GM12873 (cell line): ENCODE measurements around the gene LRRC74B.

Experiments used
- TF ChIP-seq, protein P1 (sequence below): IDR thresholded peaks from 2 replicates; pipeline ENCODE4 v1.5.1; 2012; ENCODE audit warnings: low read depth, mild to moderate bottlenecking, moderate library complexity, low read length, control low read depth; ENCODE audit not compliant: insufficient read depth; ENCODE audit errors: missing control alignments

The LRRC74B gene

DNA sequence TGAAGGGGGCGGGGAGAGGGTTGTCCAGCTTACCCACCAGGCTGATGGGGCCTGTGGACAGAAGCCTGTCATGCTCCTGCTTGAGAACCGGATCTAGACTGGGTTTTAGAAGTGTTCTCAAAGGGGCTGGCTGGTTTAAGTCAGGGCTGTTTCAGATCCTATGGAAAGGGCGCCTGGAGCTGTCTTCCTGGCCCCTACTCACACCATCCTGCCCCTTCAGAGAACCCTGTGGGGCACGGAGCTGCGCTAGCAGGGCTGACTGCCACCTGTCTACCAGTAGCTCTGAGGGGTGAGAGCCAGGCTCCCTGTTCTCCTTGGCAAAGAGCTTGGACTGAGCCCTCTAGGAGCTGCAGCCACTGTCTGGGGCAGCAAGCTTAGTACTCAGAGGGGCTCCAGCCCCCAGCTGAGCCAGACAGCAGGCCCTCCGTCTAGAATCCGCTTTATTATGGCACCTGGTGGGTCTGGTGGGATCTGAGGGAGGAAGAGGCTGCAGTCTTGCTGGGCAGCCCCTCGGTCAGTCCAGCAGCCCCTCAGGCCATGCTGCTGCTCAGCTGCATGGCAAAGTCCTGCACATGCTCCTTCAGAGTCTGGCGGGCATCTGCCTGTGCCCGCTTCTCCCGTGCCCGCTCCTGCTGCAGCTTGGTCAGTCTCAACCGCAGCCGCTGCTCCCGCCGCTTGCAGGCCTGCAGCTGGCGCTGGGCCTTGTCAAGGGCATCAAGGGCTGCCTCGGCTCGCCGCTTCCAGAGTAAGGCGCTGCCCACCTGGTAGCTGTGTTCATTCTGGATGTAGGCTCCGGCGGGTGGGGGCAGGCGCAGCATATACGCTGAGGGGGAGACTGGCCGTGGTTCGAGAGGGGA lies 46.2 kb upstream of the LRRC74B start:
- TF ChIP-seq, protein P1, sequence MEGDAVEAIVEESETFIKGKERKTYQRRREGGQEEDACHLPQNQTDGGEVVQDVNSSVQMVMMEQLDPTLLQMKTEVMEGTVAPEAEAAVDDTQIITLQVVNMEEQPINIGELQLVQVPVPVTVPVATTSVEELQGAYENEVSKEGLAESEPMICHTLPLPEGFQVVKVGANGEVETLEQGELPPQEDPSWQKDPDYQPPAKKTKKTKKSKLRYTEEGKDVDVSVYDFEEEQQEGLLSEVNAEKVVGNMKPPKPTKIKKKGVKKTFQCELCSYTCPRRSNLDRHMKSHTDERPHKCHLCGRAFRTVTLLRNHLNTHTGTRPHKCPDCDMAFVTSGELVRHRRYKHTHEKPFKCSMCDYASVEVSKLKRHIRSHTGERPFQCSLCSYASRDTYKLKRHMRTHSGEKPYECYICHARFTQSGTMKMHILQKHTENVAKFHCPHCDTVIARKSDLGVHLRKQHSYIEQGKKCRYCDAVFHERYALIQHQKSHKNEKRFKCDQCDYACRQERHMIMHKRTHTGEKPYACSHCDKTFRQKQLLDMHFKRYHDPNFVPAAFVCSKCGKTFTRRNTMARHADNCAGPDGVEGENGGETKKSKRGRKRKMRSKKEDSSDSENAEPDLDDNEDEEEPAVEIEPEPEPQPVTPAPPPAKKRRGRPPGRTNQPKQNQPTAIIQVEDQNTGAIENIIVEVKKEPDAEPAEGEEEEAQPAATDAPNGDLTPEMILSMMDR = no peak

DNA sequence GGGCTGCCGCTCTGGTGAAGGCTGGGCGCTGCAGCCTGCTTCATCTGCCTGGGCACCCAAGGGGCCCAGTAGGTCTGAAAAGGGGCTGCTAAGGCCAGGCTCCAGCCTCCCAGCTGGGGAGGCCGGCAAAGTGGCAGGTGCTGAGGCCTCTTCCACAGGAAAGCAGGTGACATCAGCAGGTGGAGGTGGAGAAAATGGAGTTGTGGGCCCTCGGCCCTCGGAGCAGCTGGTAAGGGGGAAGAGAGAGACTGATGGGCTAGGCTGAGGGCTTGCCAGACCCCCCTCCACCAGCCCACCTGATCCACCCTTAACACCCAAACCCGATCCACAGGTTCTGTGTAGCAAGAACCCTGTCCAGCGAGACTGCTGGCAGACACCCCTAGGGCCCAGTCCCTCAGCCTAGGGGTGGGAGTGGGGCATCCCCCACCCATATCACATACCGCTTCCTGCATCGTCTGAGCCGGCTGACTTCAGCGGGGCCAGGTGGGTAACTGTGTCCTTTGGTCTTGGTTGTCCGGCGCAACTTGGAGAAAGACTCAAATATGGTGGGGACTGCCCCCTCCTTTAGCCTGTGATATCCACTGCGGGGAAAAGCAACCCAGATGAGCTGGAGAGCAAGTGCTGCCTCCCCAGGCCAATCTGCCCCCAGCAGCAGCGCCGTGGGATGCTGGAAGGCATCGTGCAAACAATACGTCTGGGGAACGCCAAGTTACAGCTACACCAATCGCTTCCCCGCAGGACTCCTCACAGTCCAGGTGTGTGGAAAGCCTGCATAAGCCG lies 45.3 kb upstream of the LRRC74B start:
- TF ChIP-seq, protein P1 = no peak

DNA sequence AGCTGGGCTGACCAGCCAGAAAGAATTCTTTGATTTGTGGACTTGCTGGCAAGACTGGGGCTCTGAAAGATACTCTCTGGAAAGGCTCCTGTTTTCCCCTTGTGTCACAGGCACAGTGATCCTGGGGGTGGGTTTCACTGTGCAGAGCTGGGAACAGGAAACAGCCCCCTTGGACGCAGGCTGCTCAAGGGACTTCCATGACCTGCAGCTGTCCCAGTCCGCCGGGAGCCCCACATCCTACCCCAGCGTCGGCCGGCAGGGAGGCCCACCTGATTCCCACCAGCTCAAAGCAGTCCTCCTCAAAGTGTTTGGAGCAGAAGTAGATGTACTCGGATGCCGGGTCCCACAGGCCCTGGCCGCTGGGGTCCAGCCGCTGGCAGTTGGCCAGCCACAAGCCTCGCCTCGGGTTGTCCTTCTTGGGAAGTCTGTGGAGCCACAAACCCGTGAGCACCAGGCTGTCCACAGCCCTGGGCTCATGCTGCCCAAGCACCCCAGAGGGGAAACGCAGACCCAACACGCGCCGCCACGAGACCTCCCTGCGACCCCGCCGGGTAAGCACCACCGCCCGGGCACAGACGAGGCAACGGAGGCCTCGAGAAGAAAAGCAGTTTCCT lies 44.7 kb upstream of the LRRC74B start:
- TF ChIP-seq, protein P1 = no peak

DNA sequence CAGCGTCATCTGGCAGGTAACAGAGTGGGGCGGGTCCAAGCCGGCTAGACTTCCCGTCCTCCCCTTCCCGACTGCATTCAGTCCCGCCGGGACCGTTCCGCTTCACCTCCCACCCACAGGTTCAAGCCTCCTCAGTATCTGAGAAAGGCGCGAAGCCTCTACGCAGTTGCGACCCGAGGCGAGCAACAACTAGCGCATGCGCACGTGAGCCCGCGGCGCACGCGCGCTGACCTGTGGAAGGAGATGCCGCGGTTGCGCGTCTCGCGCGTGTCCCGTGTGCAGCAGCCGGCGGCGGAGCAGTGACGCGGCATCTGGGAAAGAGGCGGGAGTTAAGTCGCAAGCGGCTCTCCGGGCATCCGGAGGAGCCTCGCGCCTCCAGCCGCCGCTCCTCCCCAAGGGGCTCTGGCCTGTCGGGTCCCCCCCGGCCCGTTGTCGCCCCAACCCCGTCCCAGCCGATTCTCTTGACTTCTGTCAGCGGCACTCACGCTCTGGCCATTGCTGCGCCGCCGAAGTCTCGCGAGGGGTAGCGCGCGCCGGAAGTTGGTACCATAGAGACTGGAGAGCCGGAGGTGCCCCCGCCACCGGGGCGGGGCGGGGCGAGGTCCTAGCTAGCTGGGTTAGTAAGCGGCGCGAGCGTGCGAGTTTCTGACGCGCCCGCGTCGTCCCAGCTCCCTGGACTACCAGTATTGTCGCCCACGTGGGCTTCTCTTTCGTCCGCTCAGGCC lies 44.0 kb upstream of the LRRC74B start, which contains the start of gene THAP7:
THAP7 (minus strand) TSS at position 518 of the 725 bp plus-strand sequence; CDS start at position 311, 207 bp downstream.
- TF ChIP-seq, protein P1 = no peak

DNA sequence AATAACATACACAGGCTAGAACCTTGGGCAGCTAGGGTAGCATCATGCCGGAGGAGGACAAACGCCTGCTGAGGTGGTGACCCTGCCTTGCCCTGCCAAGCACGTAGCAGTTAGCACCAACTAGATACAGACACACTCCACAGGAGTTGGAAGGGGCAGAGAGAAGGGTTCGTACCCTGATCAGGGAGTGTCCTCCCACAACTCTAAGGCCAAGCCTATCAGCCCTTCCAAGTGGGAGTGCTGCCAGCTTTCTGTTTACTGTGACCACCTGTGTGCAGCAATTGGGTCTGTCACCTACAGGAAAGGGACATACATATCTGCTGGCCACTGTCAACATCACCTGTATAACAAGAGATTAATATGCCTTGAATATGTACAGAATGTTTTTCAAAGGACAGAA lies 42.0 kb upstream of the LRRC74B start:
- TF ChIP-seq, protein P1 = no peak

DNA sequence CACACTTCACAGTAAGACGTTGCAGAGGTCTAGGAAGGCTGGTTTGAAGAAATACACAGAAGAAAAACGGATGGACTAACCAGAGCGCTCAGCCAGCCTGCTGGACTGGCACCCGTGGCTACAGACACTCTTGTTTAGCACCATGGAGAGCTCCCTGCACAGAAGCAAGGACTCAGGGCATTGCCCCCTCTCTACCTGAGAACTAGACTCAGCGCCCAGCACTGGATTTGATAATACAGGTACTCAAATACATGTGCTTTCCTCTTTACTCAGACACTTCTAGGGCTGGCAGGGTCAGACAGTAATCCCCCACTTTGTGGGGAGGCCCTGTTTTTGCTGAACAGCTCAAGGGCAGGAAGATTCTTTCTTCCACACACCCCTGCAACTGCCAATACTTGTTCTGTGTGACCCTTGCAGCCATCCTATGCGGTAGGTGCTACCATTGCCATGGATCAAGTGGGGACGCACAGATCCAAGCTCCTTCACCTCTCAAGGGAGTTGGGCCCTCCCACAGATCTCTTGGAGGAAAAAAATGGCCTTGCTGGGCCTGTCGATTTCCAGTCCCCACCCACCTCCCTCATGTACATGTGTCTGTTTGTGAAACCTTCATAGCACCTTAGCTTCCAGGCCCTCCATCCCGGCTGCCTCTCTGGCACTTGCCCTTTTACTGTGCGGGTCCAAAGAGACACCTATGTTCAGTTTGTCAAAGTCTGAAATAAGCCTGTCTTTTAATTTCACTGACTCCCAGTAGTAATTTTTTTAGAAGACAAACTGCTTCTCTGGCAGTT lies 35.9 kb upstream of the LRRC74B start:
- TF ChIP-seq, protein P1 = no peak
